Measurements from ENCODE around the gene FHOD3. TPM values are rescaled to one million over a fixed set of nuclear protein-coding genes. Genes with fewer than 3 reads are reported as not detected.

The FHOD3 gene
- total and polyA plus RNA-seq, 9 of the 15 experiments (the other 6 are each of a cell fraction or from before 2014, with no cell fraction given) = 0.11 TPM; not detected in 8

DNA sequence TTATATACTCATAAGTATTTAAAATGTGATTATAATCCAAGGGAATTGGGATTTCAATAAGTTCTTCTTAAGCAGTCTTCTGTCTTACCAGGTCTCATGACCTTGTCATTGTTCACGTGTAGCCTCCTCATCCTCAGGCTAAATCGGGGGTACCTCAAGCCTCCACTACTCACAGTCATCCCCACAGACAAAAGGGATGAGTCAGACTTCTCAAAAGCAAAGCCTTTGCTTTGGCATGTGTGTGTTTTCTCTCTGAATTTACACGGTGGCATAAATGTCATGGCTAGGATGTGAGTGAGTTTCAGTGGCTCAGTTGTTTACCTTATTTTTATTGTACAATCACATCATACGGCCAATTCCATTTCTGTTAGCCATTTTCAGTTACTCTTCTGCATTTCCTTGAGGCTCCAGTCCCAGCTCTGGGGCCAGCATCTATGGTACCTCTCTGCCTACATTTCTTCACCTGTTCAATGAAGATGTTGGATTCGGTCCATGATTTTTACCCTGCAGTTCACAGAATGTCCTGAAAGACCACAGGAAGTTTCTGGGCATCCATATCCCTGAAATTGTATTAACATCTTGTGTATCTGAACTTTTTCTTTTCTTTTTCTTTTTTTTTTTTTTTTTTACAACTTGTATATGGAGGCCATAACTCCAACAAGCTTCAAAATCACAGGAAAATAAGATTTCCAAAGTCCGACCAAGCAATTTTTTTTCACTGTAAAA lies 195.3 kb downstream of the FHOD3 start (continued):
- TF ChIP-seq, protein P1, sequence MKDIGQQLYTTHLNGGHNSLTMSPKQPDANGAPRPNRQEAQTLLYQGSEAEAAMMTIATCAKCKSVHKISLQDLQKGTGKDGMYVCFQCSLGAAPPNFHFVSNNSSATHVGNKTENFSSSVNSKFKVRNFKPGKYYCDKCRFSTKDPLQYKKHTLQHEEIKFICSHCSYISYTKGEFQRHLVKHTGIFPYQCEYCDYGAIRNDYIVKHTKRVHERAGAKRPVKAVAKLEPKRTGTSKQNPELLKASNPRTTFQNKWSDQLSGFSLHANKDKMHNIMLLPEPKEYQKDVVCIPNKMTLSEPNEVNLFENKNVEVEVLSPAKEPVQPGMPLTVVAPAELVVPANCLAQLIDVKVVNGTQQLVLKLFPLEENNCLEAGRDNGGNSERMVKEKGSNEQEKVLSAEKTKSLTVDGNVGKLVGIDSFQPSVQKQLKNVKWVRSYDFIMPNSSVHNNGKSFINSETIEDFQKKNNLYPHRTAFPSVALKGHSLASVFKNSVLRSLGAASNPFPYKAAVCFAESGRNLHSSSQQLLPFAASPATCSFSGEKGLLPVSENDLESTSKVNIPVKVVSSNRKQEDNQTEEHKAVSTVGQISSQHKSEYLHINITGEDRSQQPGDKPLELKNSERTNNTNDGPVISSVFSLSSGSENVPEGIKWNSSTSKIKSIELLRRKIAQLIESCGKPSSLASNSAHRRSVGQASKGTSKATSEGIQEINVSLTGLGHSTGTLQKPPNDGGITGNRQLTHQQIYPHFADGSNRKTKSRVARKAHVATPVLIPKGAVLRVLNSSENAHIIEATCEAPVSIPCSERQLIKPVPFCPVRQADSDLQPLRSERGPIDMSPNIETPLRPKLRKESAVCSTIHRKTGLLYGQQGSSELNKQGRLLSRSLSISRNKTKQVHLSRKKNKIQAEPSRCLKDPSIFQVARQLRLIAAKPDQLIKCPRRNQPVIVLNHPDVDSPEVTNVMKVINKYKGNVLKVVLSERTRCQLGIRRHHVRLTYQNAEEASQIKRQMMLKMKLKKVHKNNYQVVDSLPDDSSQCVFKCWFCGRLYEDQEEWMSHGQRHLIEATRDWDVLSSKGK (CRISPR knock-in tag; IDR thresholded peaks at IDR 0.05) = no peak
- TF ChIP-seq SPI1 (IDR thresholded peaks at IDR 0.05; ENCODE audit: borderline replicate concordance, low read depth, low read length) (no peak), WHSC1 (IDR thresholded peaks at IDR 0.05; ENCODE audit: low read length) (no peak)
- TF ChIP-seq, protein P2, sequence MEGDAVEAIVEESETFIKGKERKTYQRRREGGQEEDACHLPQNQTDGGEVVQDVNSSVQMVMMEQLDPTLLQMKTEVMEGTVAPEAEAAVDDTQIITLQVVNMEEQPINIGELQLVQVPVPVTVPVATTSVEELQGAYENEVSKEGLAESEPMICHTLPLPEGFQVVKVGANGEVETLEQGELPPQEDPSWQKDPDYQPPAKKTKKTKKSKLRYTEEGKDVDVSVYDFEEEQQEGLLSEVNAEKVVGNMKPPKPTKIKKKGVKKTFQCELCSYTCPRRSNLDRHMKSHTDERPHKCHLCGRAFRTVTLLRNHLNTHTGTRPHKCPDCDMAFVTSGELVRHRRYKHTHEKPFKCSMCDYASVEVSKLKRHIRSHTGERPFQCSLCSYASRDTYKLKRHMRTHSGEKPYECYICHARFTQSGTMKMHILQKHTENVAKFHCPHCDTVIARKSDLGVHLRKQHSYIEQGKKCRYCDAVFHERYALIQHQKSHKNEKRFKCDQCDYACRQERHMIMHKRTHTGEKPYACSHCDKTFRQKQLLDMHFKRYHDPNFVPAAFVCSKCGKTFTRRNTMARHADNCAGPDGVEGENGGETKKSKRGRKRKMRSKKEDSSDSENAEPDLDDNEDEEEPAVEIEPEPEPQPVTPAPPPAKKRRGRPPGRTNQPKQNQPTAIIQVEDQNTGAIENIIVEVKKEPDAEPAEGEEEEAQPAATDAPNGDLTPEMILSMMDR (IDR thresholded peaks at IDR 0.05 in 2 of 3, conservative IDR thresholded peaks at IDR 0.05 in 1 of 3; ENCODE audit: insufficient read depth in 2 of 3, low read depth in 1 of 3, low read length in 3 of 3) = no peak

All from K562 (cell line).